ENCODE measurements around the gene SLC8A2. TPM values are rescaled to one million over a fixed set of nuclear protein-coding genes. Genes with fewer than 3 reads are reported as not detected.

The SLC8A2 gene
- total RNA-seq, 1 donor from 2014 or later: 0.27 TPM

GRCh38 chr19:47514869-47515588 is 43.3 kb upstream of the SLC8A2 start, which contains the start of gene NAPA:
Gene NAPA, minus strand, starts transcription at chr19:47515063. Its CDS starts 123 bp downstream, at chr19:47514940.
- DNase-seq (peak; percentile 100), ATAC-seq (peak; percentile 96 to 98)
- TF ChIP-seq CTCF (IDR thresholded peaks at IDR 0.05): no peak
- peak within 1 kb of the TSS; percentile 96 for H3K4me3 ChIP-seq
- H3K9me3 ChIP-seq: no peaks in the 10 kb centered on the region
- no peaks in the 10 kb centered on the region for H3K27me3 ChIP-seq (ENCODE audit: low read depth)
- peaks cover 4% of the 10 kb centered on the region for H3K36me3 ChIP-seq
- H3K4me1 ChIP-seq: peaks cover 48% of the 10 kb centered on the region
- intact Hi-C loops (cut with DNase I): no loop called here
- H3K27ac ChIP-seq: peak within 1 kb of the TSS; percentile 96

- intact Hi-C loops (cut with DNase I): no loop called here
- H3K27ac ChIP-seq: peak overlapping the region; percentile 96
- ATAC-seq (peak in 1 of 2 donors; percentile 1), DNase-seq (no peak)
- peaks cover 55% of the 10 kb centered on the region for H3K4me1 ChIP-seq
- H3K27me3 ChIP-seq (ENCODE audit: low read depth): no peaks in the 10 kb centered on the region
- TF ChIP-seq CTCF (IDR thresholded peaks at IDR 0.05): no peak
- no peaks in the 10 kb centered on the region for H3K9me3 ChIP-seq
- H3K4me3 ChIP-seq: peak overlapping the region; percentile 96
- peaks cover 4% of the 10 kb centered on the region for H3K36me3 ChIP-seq
These were observed 42.6 kb upstream of the SLC8A2 start for GRCh38 chr19:47514151-47514868.

GRCh38 chr19:47512948-47513319 is 41.2 kb upstream of the SLC8A2 start:
- H3K36me3 ChIP-seq: peaks cover 4% of the 10 kb centered on the region
- peaks cover 68% of the 10 kb centered on the region for H3K4me1 ChIP-seq
- no peaks in the 10 kb centered on the region for H3K27me3 ChIP-seq (ENCODE audit: low read depth)
- ATAC-seq (no peak), DNase-seq (no peak)
- peak overlapping the region; percentile 71 for H3K27ac ChIP-seq
- H3K9me3 ChIP-seq: no peaks in the 10 kb centered on the region
- no peak for TF ChIP-seq CTCF (IDR thresholded peaks at IDR 0.05)
- peak overlapping the region; percentile 96 for H3K4me3 ChIP-seq
- intact Hi-C loops (cut with DNase I): no loop called here

- no peaks in the 10 kb centered on the region for H3K9me3 ChIP-seq
- H3K27ac ChIP-seq: peak overlapping the region; percentile 71
- TF ChIP-seq CTCF (IDR thresholded peaks at IDR 0.05): no peak
- H3K36me3 ChIP-seq: peaks cover 4% of the 10 kb centered on the region
- intact Hi-C loops (cut with DNase I): no loop called here
- H3K4me3 ChIP-seq: peak overlapping the region; percentile 96
- peak in 1 of 2 donors; percentile 4 for ATAC-seq
- H3K4me1 ChIP-seq: peaks cover 74% of the 10 kb centered on the region
- peak; percentile 65 for DNase-seq
- H3K27me3 ChIP-seq (ENCODE audit: low read depth): no peaks in the 10 kb centered on the region
These were observed 40.7 kb upstream of the SLC8A2 start for GRCh38 chr19:47512183-47512947.

- ATAC-seq: no peak
- peak overlapping the region; percentile 96 for H3K4me3 ChIP-seq
- peaks cover 81% of the 10 kb centered on the region for H3K4me1 ChIP-seq
- H3K27ac ChIP-seq: peak overlapping the region; percentile 71
- no peaks in the 10 kb centered on the region for H3K9me3 ChIP-seq
- intact Hi-C loops (cut with DNase I): no loop called here
- peaks cover 6% of the 10 kb centered on the region for H3K36me3 ChIP-seq
- no peak for TF ChIP-seq CTCF (IDR thresholded peaks at IDR 0.05)
- no peaks in the 10 kb centered on the region for H3K27me3 ChIP-seq (ENCODE audit: low read depth)
- DNase-seq: no peak
These were observed 40.0 kb upstream of the SLC8A2 start for GRCh38 chr19:47511681-47512080.

Measured in lower lobe of right lung (tissue), 2 donors.